Thoracic aorta (tissue), 2 donors: ENCODE data around the gene FLVCR1. TPM values are rescaled to one million over a fixed set of nuclear protein-coding genes. Genes with fewer than 3 reads are reported as not detected.

Experiments used
- ATAC-seq: fragments of 150-250 bp; one replicate; pipeline ENCODE4 v1.8.0; 2017; ENCODE audit warnings: low read depth; ENCODE audit not compliant: insufficient number of reproducible peaks, low FRiP score
- DNase-seq: peaks from one replicate; pipeline ENCODE4 v3.0.0-alpha.2; 2020; ENCODE audit warnings: low spot score
- H3K27ac ChIP-seq, 2 donors: fragments of 200-600 bp; sonication (generic); 1 replicate in 1 of 2; 2 replicates in 1 of 2; pipeline ENCODE4 v1.5.1; 2016; ENCODE audit warnings: mild to moderate bottlenecking in 2 of 2, moderate library complexity in 2 of 2
- H3K27me3 ChIP-seq: fragments of 200-600 bp; sonication (generic); replicated peaks from 2 replicates; pipeline ENCODE4 v1.6.0; 2016; ENCODE audit warnings: mild to moderate bottlenecking; ENCODE audit not compliant: insufficient read depth
- H3K36me3 ChIP-seq: fragments of 200-600 bp; sonication (generic); one replicate; pipeline ENCODE4 v1.5.1; 2016
- H3K4me1 ChIP-seq, 2 donors: fragments of 200-600 bp; sonication (generic); 1 replicate in 1 of 2; 2 replicates in 1 of 2; pipeline versions ENCODE4 v1.5.1 to v1.6.0; 2016; ENCODE audit warnings: low read depth in 2 of 2, mild to moderate bottlenecking in 1 of 2; ENCODE audit not compliant: control insufficient read depth in 1 of 2
- H3K4me3 ChIP-seq: fragments of 200-600 bp; sonication (generic); 2 replicates; pipeline ENCODE4 v1.5.1; 2016; ENCODE audit warnings: mild to moderate bottlenecking
- H3K9me3 ChIP-seq: fragments of 200-600 bp; sonication (generic); 2 replicates; pipeline ENCODE4 v1.5.1; 2016
- total RNA-seq, 2 donors: library from RNA; depleted of rRNA; stranded (reverse); fragments of >200 nt; gene quantifications; one replicate each; pipeline versions ENCODE4 v1.1.0 to v1.2.3, GENCODE V29; 2016
- TF ChIP-seq, protein P1 (sequence below): fragments of 200-600 bp; sonication (generic); IDR thresholded peaks from one replicate; pipeline ENCODE4 v1.5.1; 2019; ENCODE audit warnings: antibody characterized with exemption

Gene FLVCR1
- total RNA-seq, 2 donors from 2014 or later = 7.6 to 12.0 TPM

- Histone ChIP-seq H3K36me3 (no peaks in the 10 kb centered on the region), H3K4me1 (no peaks in the 10 kb centered on the region), H3K4me3 (no peak overlapping the region), H3K27me3 (no peaks in the 10 kb centered on the region), H3K27ac (no peak overlapping the region), H3K9me3 (no peaks in the 10 kb centered on the region)
- DNase-seq = no peak
- TF ChIP-seq, protein P1, sequence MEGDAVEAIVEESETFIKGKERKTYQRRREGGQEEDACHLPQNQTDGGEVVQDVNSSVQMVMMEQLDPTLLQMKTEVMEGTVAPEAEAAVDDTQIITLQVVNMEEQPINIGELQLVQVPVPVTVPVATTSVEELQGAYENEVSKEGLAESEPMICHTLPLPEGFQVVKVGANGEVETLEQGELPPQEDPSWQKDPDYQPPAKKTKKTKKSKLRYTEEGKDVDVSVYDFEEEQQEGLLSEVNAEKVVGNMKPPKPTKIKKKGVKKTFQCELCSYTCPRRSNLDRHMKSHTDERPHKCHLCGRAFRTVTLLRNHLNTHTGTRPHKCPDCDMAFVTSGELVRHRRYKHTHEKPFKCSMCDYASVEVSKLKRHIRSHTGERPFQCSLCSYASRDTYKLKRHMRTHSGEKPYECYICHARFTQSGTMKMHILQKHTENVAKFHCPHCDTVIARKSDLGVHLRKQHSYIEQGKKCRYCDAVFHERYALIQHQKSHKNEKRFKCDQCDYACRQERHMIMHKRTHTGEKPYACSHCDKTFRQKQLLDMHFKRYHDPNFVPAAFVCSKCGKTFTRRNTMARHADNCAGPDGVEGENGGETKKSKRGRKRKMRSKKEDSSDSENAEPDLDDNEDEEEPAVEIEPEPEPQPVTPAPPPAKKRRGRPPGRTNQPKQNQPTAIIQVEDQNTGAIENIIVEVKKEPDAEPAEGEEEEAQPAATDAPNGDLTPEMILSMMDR = no peak
- ATAC-seq = no peak
These were observed 60.7 kb downstream of the FLVCR1 start for GRCh38 chr1:212918824-212919223.

DNA sequence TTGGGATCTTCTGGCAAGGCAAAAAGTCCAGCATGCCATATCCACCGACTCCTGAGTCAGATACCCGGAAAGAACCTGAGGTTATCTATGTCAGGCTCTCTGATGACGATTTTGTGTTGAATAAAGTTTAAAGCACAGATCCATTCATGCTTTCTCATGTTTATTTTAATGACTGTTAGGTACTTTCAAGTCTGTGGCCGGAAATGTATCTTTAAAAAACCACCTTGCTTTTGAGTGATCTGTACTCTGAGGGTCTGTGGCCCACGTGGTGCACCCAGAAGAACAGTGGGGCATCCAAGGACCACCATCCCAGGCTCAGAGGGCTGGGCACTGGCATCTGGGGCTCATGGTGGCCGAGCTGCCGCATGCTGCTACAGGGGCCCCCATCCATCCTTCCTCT, 62.2 kb downstream of the FLVCR1 start:
- no peaks in the 10 kb centered on the region for H3K27me3 ChIP-seq
- no peak overlapping the region for H3K4me3 ChIP-seq
- no peak overlapping the region for H3K27ac ChIP-seq
- DNase-seq (no peak), ATAC-seq (no peak)
- no peaks in the 10 kb centered on the region for H3K9me3 ChIP-seq
- TF ChIP-seq, protein P1 = no peak
- H3K36me3 ChIP-seq = no peaks in the 10 kb centered on the region
- peaks cover 7 to 8% of the 10 kb centered on the region in 2 donors for H3K4me1 ChIP-seq

GRCh38 chr1:212920896-212921295, 62.8 kb downstream of the FLVCR1 start:
- DNase-seq = no peak
- no peak overlapping the region for H3K27ac ChIP-seq
- no peaks in the 10 kb centered on the region for H3K9me3 ChIP-seq
- TF ChIP-seq, protein P1 = no peak
- peaks cover 7 to 9% of the 10 kb centered on the region in 2 donors for H3K4me1 ChIP-seq
- no peak for ATAC-seq
- H3K36me3 ChIP-seq = no peaks in the 10 kb centered on the region
- H3K27me3 ChIP-seq = no peaks in the 10 kb centered on the region
- H3K4me3 ChIP-seq = no peak overlapping the region

DNA sequence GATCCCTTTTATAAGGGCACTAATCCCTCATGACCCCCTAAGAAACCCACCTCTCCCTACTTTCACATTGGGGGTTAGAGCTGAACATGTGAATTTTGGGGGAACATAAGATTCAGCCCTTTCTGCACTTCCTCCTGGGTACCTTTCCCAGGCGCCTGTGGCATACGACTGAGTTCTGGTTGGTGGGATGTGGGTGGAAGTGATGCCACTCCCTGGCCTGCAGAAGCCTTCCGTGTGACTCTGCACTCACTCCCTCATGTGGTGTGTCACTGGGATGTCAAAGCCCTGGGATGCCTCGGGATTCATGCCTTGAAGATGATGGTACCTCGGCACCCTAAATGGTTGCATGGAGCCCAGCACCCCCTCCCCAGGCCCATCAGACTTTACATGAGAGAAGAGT, 63.9 kb downstream of the FLVCR1 start:
- H3K4me3 ChIP-seq = no peak overlapping the region
- H3K27ac ChIP-seq = no peak overlapping the region
- H3K27me3 ChIP-seq = no peaks in the 10 kb centered on the region
- no peaks in the 10 kb centered on the region for H3K9me3 ChIP-seq
- ATAC-seq (no peak), DNase-seq (no peak)
- H3K4me1 ChIP-seq = peaks cover 7 to 9% of the 10 kb centered on the region in 2 donors
- no peaks in the 10 kb centered on the region for H3K36me3 ChIP-seq
- TF ChIP-seq, protein P1 = no peak

- Histone ChIP-seq H3K9me3 (no peaks in the 10 kb centered on the region), H3K27ac (no peak overlapping the region), H3K4me3 (no peak overlapping the region), H3K36me3 (no peaks in the 10 kb centered on the region), H3K27me3 (no peaks in the 10 kb centered on the region), H3K4me1 (peaks cover 7 to 9% of the 10 kb centered on the region in 2 donors)
- no peak for DNase-seq
- TF ChIP-seq, protein P1 = no peak
- no peak for ATAC-seq
These were observed 68.3 kb downstream of the FLVCR1 start for GRCh38 chr1:212926372-212926771.
